SK-N-SH treated with all-trans-retinoic acid at 6 μM for 48 hours (cell line): ENCODE data around the gene STARD5.

Experiments used
- ATAC-seq: fragments of 200-7000 bp; cut with Tn5 transposase; 3 replicates; pipeline ENCODE4 v1.9.1; 2020; ENCODE audit warnings: mild to moderate bottlenecking, moderate library complexity
- ARNTL ChIP-seq: fragments of 450-650 bp; formaldehyde crosslinking; IDR thresholded peaks from 2 replicates; pipeline ENCODE4 v1.5.0; 2020; ENCODE audit warnings: low read depth, mild to moderate bottlenecking, moderate library complexity, borderline replicate concordance
- BACH2 ChIP-seq: fragments of 250-450 bp; sonication (Bioruptor Pico); IDR thresholded peaks from 2 replicates; pipeline ENCODE4 v1.9.0; 2021; ENCODE audit warnings: mild to moderate bottlenecking, borderline replicate concordance
- CSDC2 ChIP-seq: fragments of 250-450 bp; sonication (Bioruptor Pico); IDR thresholded peaks from 2 replicates; pipeline ENCODE4 v1.5.0; 2020; ENCODE audit warnings: mild to moderate bottlenecking, moderate library complexity
- ESRRG ChIP-seq: fragments of 250-450 bp; sonication (Bioruptor Pico); IDR thresholded peaks from 2 replicates; pipeline ENCODE4 v1.6.1; 2021; ENCODE audit warnings: mild to moderate bottlenecking
- GLIS3 ChIP-seq: fragments of 250-450 bp; sonication (Bioruptor Pico); IDR thresholded peaks from 2 replicates; pipeline ENCODE4 v1.5.0; 2020; ENCODE audit warnings: mild to moderate bottlenecking, moderate library complexity
- ISL1 ChIP-seq: fragments of 250-450 bp; sonication (Bioruptor Pico); IDR thresholded peaks from 2 replicates; pipeline ENCODE4 v2.1.2; 2022; ENCODE audit warnings: mild to moderate bottlenecking, moderate library complexity
- OSR1 ChIP-seq: fragments of 250-450 bp; sonication (Bioruptor Pico); IDR thresholded peaks from 2 replicates; pipeline ENCODE4 v1.8.0; 2022; ENCODE audit warnings: moderate library complexity, mild to moderate bottlenecking, inconsistent platforms
- PATZ1 ChIP-seq: fragments of 250-450 bp; sonication (Bioruptor Pico); IDR thresholded peaks from 2 replicates; pipeline ENCODE4 v1.8.0; 2020; ENCODE audit warnings: mild to moderate bottlenecking, moderate library complexity, borderline replicate concordance
- PPARA ChIP-seq: fragments of 250-450 bp; sonication (Bioruptor Pico); IDR thresholded peaks from 2 replicates; pipeline ENCODE4 v1.5.0; 2020; ENCODE audit warnings: mild to moderate bottlenecking, borderline replicate concordance
- RARB ChIP-seq: fragments of 250-450 bp; sonication (Bioruptor Pico); IDR thresholded peaks from 2 replicates; pipeline ENCODE4 v1.8.0; 2021; ENCODE audit warnings: mild to moderate bottlenecking, moderate library complexity
- SNAI2 ChIP-seq: fragments of 250-450 bp; sonication (Bioruptor Pico); IDR thresholded peaks from 2 replicates; pipeline ENCODE4 v1.5.0; 2020; ENCODE audit warnings: mild to moderate bottlenecking, moderate library complexity
- TCF4 ChIP-seq: fragments of 250-450 bp; sonication (Bioruptor Pico); IDR thresholded peaks from 2 replicates; pipeline ENCODE4 v1.8.0; 2021; ENCODE audit warnings: mild to moderate bottlenecking, moderate library complexity, borderline replicate concordance
- TOX ChIP-seq: fragments of 250-450 bp; sonication (Bioruptor Pico); IDR thresholded peaks from 2 replicates; pipeline ENCODE4 v1.8.0; 2021; ENCODE audit warnings: mild to moderate bottlenecking, moderate library complexity, borderline replicate concordance
- TSHZ2 ChIP-seq: fragments of 250-450 bp; sonication (Bioruptor Pico); IDR thresholded peaks from 2 replicates; pipeline ENCODE4 v1.5.0; 2020; ENCODE audit warnings: mild to moderate bottlenecking, moderate library complexity
- ZC3H10 ChIP-seq: fragments of 250-450 bp; sonication (Bioruptor Pico); IDR thresholded peaks from 2 replicates; pipeline ENCODE4 v1.5.1; 2021; ENCODE audit warnings: mild to moderate bottlenecking, moderate library complexity
- ZFP3 ChIP-seq: fragments of 250-450 bp; sonication (Bioruptor Pico); IDR thresholded peaks from 2 replicates; pipeline ENCODE4 v1.5.0; 2020; ENCODE audit warnings: mild to moderate bottlenecking, moderate library complexity
- ZFP30 ChIP-seq: fragments of 450-650 bp; formaldehyde crosslinking; IDR thresholded peaks from 2 replicates; pipeline ENCODE4 v1.5.0; 2022; ENCODE audit warnings: mild to moderate bottlenecking, moderate library complexity
- ZNF565 ChIP-seq: fragments of 450-650 bp; formaldehyde crosslinking; conservative IDR thresholded peaks from 2 replicates; pipeline ENCODE4 v1.5.0; 2020; ENCODE audit warnings: low read depth, mild to moderate bottlenecking, moderate library complexity
- ZNF70 ChIP-seq: fragments of 450-650 bp; formaldehyde crosslinking; IDR thresholded peaks from 2 replicates; pipeline ENCODE4 v1.5.0; 2020; ENCODE audit warnings: mild to moderate bottlenecking, moderate library complexity
- ZNF8 ChIP-seq: fragments of 450-650 bp; formaldehyde crosslinking; IDR thresholded peaks from 2 replicates; pipeline ENCODE4 v1.5.0; 2020; ENCODE audit warnings: mild to moderate bottlenecking, moderate library complexity
- TF ChIP-seq, protein P1 (sequence below): fragments of 250-450 bp; sonication (Bioruptor Pico); IDR thresholded peaks from 2 replicates; pipeline ENCODE4 v1.5.1; 2020; ENCODE audit warnings: low read depth, mild to moderate bottlenecking, moderate library complexity
- TF ChIP-seq, protein P2 (sequence below): fragments of 250-450 bp; sonication (Bioruptor Pico); IDR thresholded peaks from 2 replicates; pipeline ENCODE4 v1.8.0; 2021; ENCODE audit warnings: low read depth, mild to moderate bottlenecking, moderate library complexity, borderline replicate concordance

Gene STARD5

DNA sequence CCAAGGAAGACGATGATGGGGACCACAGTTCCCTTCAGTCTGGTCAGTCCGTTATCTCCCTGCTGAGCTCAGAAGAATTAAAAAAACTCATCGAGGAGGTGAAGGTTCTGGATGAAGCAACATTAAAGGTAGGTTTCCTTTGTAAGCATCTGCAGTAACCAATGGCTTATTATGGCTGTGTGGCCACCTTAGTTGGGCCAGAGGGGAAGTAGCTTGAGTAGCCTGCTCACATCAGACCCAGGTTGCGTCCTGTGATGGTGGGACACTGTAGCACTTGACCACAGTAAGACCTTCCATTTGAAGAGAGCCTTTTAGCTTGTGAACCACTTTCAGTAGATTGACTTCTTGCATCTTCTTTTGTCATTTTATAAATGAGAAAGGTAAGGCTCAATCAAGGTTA, 22.6 kb downstream of the STARD5 start:
- TF ChIP-seq ZNF8 (CRISPR knock-in tag) (no peak), RARB (CRISPR knock-in tag) (no peak), ZFP30 (CRISPR knock-in tag) (no peak), CSDC2 (CRISPR knock-in tag) (no peak), ZNF70 (CRISPR knock-in tag) (no peak), TCF4 (CRISPR knock-in tag) (no peak), ZFP3 (CRISPR knock-in tag) (no peak), TOX (CRISPR knock-in tag) (no peak)
- TF ChIP-seq, protein P1, sequence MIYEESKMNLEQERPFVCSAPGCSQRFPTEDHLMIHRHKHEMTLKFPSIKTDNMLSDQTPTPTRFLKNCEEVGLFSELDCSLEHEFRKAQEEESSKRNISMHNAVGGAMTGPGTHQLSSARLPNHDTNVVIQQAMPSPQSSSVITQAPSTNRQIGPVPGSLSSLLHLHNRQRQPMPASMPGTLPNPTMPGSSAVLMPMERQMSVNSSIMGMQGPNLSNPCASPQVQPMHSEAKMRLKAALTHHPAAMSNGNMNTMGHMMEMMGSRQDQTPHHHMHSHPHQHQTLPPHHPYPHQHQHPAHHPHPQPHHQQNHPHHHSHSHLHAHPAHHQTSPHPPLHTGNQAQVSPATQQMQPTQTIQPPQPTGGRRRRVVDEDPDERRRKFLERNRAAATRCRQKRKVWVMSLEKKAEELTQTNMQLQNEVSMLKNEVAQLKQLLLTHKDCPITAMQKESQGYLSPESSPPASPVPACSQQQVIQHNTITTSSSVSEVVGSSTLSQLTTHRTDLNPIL (CRISPR knock-in tag) = no peak
- no peak for ATAC-seq

DNA sequence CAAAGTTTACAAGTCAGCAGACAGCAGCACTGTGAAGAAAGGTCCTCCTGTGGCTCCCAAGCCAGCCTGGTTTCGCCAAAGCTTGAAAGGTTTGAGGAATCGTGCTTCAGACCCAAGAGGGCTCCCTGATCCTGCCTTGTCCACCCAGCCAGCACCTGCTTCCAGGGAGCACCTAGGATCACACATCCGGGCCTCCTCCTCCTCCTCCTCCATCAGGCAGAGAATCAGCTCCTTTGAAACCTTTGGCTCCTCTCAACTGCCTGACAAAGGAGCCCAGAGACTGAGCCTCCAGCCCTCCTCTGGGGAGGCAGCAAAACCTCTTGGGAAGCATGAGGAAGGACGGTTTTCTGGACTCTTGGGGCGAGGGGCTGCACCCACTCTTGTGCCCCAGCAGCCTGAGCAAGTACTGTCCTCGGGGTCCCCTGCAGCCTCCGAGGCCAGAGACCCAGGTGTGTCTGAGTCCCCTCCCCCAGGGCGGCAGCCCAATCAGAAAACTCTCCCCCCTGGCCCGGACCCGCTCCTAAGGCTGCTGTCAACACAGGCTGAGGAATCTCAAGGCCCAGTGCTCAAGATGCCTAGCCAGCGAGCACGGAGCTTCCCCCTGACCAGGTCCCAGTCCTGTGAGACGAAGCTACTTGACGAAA, 24.2 kb downstream of the STARD5 start:
- no peak for ATAC-seq

GRCh38 chr15:81299156-81299555, 24.8 kb downstream of the STARD5 start:
- TF ChIP-seq, protein P1 (CRISPR knock-in tag) = no peak
- TF ChIP-seq TSHZ2 (CRISPR knock-in tag) = no peak
- no peak for TF ChIP-seq PATZ1 (CRISPR knock-in tag)
- no peak for TF ChIP-seq ISL1
- TF ChIP-seq BACH2 (CRISPR knock-in tag) = no peak
- no peak for TF ChIP-seq ARNTL (CRISPR knock-in tag)
- no peak for TF ChIP-seq OSR1 (CRISPR knock-in tag)
- no peak for TF ChIP-seq TCF4 (CRISPR knock-in tag)
- TF ChIP-seq ZNF8 (CRISPR knock-in tag) = no peak
- TF ChIP-seq ZFP30 (CRISPR knock-in tag) = no peak
- TF ChIP-seq ZC3H10 = no peak
- TF ChIP-seq, all 23 proteins: peak for 0
- no peak for ATAC-seq

More for the DNA sequence above, 24.2 kb downstream of the STARD5 start:
- TF ChIP-seq ZFP30 (CRISPR knock-in tag) = no peak
- no peak for TF ChIP-seq ZFP3 (CRISPR knock-in tag)

GRCh38 chr15:81298611-81299010, 25.3 kb downstream of the STARD5 start:
- TF ChIP-seq ARNTL (CRISPR knock-in tag) = no peak
- ATAC-seq = no peak

GRCh38 chr15:81297603-81298575, 26.1 kb downstream of the STARD5 start:
- ATAC-seq = no peak
- TF ChIP-seq, protein P1 (CRISPR knock-in tag) = no peak
- TF ChIP-seq PPARA (CRISPR knock-in tag) = no peak
- no peak for TF ChIP-seq ZNF565 (CRISPR knock-in tag)
- TF ChIP-seq ZFP30 (CRISPR knock-in tag) = no peak
- TF ChIP-seq, protein P2, sequence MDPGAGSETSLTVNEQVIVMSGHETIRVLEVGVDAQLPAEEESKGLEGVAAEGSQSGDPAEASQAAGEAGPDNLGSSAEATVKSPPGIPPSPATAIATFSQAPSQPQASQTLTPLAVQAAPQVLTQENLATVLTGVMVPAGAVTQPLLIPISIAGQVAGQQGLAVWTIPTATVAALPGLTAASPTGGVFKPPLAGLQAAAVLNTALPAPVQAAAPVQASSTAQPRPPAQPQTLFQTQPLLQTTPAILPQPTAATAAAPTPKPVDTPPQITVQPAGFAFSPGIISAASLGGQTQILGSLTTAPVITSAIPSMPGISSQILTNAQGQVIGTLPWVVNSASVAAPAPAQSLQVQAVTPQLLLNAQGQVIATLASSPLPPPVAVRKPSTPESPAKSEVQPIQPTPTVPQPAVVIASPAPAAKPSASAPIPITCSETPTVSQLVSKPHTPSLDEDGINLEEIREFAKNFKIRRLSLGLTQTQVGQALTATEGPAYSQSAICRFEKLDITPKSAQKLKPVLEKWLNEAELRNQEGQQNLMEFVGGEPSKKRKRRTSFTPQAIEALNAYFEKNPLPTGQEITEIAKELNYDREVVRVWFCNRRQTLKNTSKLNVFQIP = no peak
- TF ChIP-seq ZC3H10 = no peak
- TF ChIP-seq SNAI2 (CRISPR knock-in tag) = no peak
- TF ChIP-seq GLIS3 (CRISPR knock-in tag) = no peak
- TF ChIP-seq ESRRG = no peak
